ENCODE measurements around the gene FRMD1.

DNA sequence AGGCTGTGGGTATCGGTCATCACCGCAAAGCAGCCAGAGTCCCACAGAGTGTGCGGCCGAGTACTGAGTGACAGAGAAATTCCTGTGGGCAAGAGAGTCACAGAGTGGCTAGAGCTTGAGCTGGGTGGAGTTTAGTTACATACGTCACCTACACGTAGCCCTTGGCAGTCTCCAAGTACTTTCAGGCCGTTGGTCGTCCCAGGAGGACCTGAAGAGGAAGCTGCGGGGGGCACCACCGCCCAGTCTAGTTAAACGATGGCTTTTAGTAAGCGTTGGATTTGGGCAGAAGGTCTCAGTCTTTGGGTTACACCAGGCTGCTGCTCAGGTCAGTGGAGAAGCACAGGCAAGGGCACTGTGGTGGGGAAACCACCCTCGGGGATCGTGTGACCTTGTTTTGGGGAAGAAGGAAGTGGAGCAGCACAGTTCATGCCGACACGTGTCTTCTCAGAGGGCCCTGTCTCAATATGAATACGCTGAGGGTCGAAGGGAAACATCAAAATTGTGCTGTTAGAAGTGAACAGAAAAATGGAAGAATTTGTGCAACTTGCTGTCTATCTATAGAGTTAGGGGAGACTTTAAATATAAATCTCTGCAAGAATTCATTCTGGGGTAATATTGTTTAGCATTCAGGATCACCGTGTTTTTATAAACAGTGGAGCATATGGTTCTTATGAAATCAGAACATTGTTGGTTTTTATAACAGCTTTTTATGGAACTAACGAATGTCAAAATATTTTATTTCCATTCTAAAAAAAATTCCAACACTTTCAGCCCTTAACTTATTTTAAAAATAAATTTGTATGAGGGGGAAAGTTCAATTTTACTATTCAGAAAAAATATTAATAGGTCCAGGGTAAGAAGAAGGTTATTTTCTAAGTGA lies 52.9 kb downstream of the FRMD1 start:
- TF ChIP-seq ZNF274 (IDR thresholded peaks at IDR 0.05; ENCODE audit: low read depth, low read length) (no peak), YY1 (IDR thresholded peaks at IDR 0.05; ENCODE audit: insufficient read depth, insufficient read length) (no peak)

Data from NT2/D1 (cell line).